Gastrocnemius medialis (tissue), 4 donors: Measurements from ENCODE around the gene IGSF1. TPM values are rescaled to one million over a fixed set of nuclear protein-coding genes. Genes with fewer than 3 reads are reported as not detected.

ENCODE experiments used
- ATAC-seq, 2 donors: fragments of 150-250 bp; one replicate each; pipeline ENCODE4 v1.9.1; 2016
- DNase-seq, 2 donors: peaks; one replicate each; pipeline ENCODE4 v3.0.0-alpha.2; 2019
- H3K27ac ChIP-seq, 4 donors: fragments of 200-600 bp; sonication (generic); 1 replicate in 1 of 4; 2 replicates in 3 of 4; pipeline ENCODE4 v1.5.1; 2016 to 2018; ENCODE audit warnings: mild to moderate bottlenecking in 2 of 4, moderate library complexity in 1 of 4
- H3K27me3 ChIP-seq, 3 donors: fragments of 200-600 bp; sonication (generic) in 2 of 3; 1 replicate in 1 of 3; 2 replicates in 2 of 3; pipeline versions ENCODE4 v1.5.1 to v1.6.0; 2016 to 2019; ENCODE audit warnings: mild to moderate bottlenecking in 1 of 3, moderate library complexity in 1 of 3
- H3K36me3 ChIP-seq, 2 donors: fragments of 200-600 bp; sonication (generic) in 1 of 2; one replicate each; pipeline ENCODE4 v1.5.1; 2017 to 2018
- H3K4me1 ChIP-seq, 2 donors: fragments of 200-600 bp; sonication (generic) in 1 of 2; one replicate each; pipeline ENCODE4 v1.5.1; 2016 to 2017; ENCODE audit warnings: mild to moderate bottlenecking in 2 of 2
- H3K4me3 ChIP-seq, 4 donors: fragments of 200-600 bp; sonication (generic) in 3 of 4; 1 replicate in 1 of 4; 2 replicates in 3 of 4; pipeline ENCODE4 v1.5.1; 2016 to 2019; ENCODE audit warnings: mild to moderate bottlenecking in 2 of 4
- H3K9me3 ChIP-seq, 3 donors: fragments of 200-600 bp; sonication (generic) in 2 of 3; 1 replicate in 1 of 3; 2 replicates in 2 of 3; pipeline ENCODE4 v1.5.1; 2016 to 2019
- POLR2A ChIP-seq, 2 donors: fragments of 450-650 bp; IDR thresholded peaks; one replicate each; pipeline ENCODE4 v1.6.1; 2017; ENCODE audit warnings: antibody characterized with exemption in 2 of 2, mild to moderate bottlenecking in 2 of 2, moderate library complexity in 2 of 2
- in situ Hi-C, 4 donors: fragments of 200-750 bp; cut with MboI; loops; one replicate each; pipeline versions ENCODE4 v1.15.0 to v1.8.0; 2017; ENCODE audit warnings: low sequenced_read_pairs in 4 of 4
- intact Hi-C: fragments of 100-400 bp; cut with DNase I; formaldehyde crosslinking; loops from one replicate; pipeline ENCODE4 v1.15.1; 2023; ENCODE audit warnings: low total_unique reads
- total RNA-seq, 4 donors: library from RNA; depleted of rRNA; stranded (reverse); fragments of >200 nt; gene quantifications; one replicate each; pipeline versions ENCODE4 v1.1.0 to v1.2.3, GENCODE V29; 2016
- TF ChIP-seq, protein P1 (sequence below), 5 experiments: fragments of 450-650 bp in 3 of 5; fragments of 200-600 bp in 2 of 5; sonication (generic) in 2 of 5; IDR thresholded peaks in 4 of 5; conservative IDR thresholded peaks in 1 of 5; 1 replicate in 4 of 5; 2 replicates in 1 of 5; pipeline ENCODE4 v1.5.1; 2016 to 2019; ENCODE audit warnings: antibody characterized with exemption in 5 of 5, mild to moderate bottlenecking in 3 of 5, moderate library complexity in 3 of 5

Gene IGSF1
- total RNA-seq, 4 donors from 2014 or later = 0.56 TPM; not detected in 3

DNA sequence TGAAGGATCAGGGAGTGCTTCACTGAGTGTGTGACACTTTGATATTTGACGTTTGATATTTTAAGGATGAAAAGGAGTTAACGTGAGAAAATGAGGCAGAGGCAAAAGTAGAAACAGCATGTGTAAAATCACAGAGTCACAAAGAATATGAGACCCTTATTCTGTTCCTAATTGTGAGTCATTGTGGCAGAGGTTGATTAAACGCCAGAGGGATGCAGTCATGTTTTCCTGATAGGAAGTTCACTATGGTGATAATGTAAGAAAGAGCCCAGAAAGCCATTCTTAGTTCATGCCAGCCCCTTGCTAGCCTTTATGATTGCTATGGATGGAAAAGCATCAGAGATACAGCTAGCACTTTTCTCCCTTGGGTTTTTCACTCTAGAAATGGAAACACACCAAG, 33.5 kb upstream of the IGSF1 start:
- intact Hi-C loops = no loop called here
- Histone ChIP-seq H3K27me3 (no peaks in the 10 kb centered on the region), H3K9me3 (no peaks in the 10 kb centered on the region), H3K4me1 (no peaks in the 10 kb centered on the region), H3K27ac (no peak overlapping the region), H3K36me3 (no peaks in the 10 kb centered on the region), H3K4me3 (no peak overlapping the region)
- ATAC-seq = no peak
- TF ChIP-seq, protein P1, sequence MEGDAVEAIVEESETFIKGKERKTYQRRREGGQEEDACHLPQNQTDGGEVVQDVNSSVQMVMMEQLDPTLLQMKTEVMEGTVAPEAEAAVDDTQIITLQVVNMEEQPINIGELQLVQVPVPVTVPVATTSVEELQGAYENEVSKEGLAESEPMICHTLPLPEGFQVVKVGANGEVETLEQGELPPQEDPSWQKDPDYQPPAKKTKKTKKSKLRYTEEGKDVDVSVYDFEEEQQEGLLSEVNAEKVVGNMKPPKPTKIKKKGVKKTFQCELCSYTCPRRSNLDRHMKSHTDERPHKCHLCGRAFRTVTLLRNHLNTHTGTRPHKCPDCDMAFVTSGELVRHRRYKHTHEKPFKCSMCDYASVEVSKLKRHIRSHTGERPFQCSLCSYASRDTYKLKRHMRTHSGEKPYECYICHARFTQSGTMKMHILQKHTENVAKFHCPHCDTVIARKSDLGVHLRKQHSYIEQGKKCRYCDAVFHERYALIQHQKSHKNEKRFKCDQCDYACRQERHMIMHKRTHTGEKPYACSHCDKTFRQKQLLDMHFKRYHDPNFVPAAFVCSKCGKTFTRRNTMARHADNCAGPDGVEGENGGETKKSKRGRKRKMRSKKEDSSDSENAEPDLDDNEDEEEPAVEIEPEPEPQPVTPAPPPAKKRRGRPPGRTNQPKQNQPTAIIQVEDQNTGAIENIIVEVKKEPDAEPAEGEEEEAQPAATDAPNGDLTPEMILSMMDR (IDR thresholded peaks at IDR 0.05 in 4 of 5, conservative IDR thresholded peaks at IDR 0.05 in 1 of 5) = no peak
- TF ChIP-seq POLR2A (IDR thresholded peaks at IDR 0.05) = no peak
- DNase-seq = no peak
- in situ Hi-C loops = no loop called here

DNA sequence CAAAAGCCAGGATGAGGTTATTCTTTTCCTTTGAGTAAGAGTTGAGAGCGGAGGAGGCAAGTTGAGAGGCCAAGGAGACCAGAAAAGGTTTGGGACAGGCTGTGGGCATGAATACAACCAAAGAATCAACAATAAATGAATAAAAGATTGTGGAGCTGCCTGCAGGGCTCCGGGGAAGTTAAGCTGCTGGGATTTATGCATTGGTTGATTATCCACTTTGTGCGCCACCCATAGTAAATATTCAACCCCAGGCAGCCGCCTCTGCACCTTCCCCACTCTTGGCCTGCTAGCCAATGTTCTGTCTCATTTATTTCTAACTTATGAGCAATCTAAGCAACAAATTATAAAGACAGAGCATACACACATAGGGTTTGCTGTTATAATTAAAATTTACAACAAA, 28.2 kb upstream of the IGSF1 start:
- in situ Hi-C loops (no loop called here), intact Hi-C loops (no loop called here)
- H3K36me3 ChIP-seq = no peaks in the 10 kb centered on the region
- no peaks in the 10 kb centered on the region for H3K4me1 ChIP-seq
- no peaks in the 10 kb centered on the region for H3K9me3 ChIP-seq
- ATAC-seq (no peak), DNase-seq (no peak)
- no peak overlapping the region for H3K27ac ChIP-seq
- TF ChIP-seq, protein P1 (IDR thresholded peaks at IDR 0.05 in 4 of 5, conservative IDR thresholded peaks at IDR 0.05 in 1 of 5) = no peak
- no peak for TF ChIP-seq POLR2A (IDR thresholded peaks at IDR 0.05)
- peaks cover 0 to 3% (median 0%) of the 10 kb centered on the region in 3 donors for H3K27me3 ChIP-seq
- H3K4me3 ChIP-seq = no peak overlapping the region

DNA sequence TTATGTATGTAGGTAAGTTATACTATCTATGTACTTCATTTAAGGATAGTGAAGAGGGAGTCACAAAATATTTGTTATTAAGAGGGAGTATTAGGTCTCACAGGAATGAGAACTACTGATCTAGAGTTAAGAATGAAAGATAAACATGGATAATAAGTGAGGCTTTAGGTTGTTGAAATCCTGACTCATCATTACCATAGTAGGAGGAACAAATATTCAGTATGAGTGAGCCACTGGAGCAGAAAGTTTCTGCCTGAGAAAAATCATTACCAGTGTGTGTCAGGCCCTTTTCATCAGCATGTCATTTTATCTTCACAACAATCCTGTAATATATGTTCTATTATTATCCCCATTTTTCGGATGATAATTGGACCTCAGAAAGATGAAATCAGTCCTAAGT, 27.2 kb upstream of the IGSF1 start:
- intact Hi-C loops (no loop called here), in situ Hi-C loops (no loop called here)
- Histone ChIP-seq H3K9me3 (no peaks in the 10 kb centered on the region), H3K4me3 (no peak overlapping the region), H3K36me3 (no peaks in the 10 kb centered on the region), H3K27ac (no peak overlapping the region), H3K27me3 (peaks cover 0 to 3% (median 0%) of the 10 kb centered on the region in 3 donors), H3K4me1 (no peaks in the 10 kb centered on the region)
- DNase-seq (no peak), ATAC-seq (no peak)
- TF ChIP-seq, protein P1 (IDR thresholded peaks at IDR 0.05 in 4 of 5, conservative IDR thresholded peaks at IDR 0.05 in 1 of 5) = no peak
- TF ChIP-seq POLR2A (IDR thresholded peaks at IDR 0.05) = no peak

DNA sequence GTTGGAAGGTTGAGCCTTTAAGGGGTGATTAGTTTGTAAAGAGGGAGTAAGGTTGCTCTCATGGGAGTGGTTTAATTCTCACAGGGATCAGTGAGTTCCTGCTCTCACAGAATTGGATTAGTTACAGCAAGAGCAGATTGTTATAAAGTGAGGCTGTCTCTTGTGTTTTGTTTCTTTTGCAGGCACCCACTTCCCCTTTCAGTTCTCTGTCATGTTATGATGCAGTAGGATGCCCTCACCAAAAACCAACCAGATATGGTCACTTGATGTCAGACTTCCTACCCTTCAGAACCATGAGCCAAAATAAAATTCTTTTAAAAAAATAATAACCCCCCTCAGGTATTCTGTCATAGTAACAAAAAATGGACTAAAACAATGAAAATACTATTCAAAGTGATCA, 19.9 kb upstream of the IGSF1 start:
- H3K36me3 ChIP-seq = no peaks in the 10 kb centered on the region
- H3K27me3 ChIP-seq = peaks cover 0 to 13% (median 0%) of the 10 kb centered on the region in 3 donors
- H3K4me3 ChIP-seq = no peak overlapping the region
- no peak for ATAC-seq
- in situ Hi-C loops (no loop called here), intact Hi-C loops (no loop called here)
- no peaks in the 10 kb centered on the region for H3K9me3 ChIP-seq
- H3K27ac ChIP-seq = no peak overlapping the region
- H3K4me1 ChIP-seq = no peaks in the 10 kb centered on the region
- no peak for TF ChIP-seq POLR2A (IDR thresholded peaks at IDR 0.05)
- TF ChIP-seq, protein P1 (IDR thresholded peaks at IDR 0.05 in 4 of 5, conservative IDR thresholded peaks at IDR 0.05 in 1 of 5) = no peak
- no peak for DNase-seq

DNA sequence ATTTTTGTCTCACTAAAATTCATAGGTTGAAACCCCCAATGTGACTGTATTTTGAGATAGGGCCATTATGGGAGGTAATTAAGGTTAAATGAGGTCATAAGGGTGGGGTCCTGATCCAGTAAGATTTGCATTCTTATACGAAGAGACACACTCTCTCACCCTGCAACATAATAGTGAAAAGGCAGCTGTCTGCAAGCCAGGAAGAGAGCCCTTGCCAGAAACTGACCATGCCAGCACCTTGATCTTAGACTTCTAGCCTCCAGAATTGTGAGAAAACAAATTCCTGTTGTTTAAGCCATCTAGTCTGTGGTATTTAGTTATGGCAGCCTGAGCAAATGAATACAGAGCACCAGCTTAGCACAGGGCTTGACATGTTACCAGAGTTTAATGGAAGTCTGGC, 17.5 kb upstream of the IGSF1 start:
- no peaks in the 10 kb centered on the region for H3K9me3 ChIP-seq
- intact Hi-C loops = no loop called here

More for the DNA sequence above, 17.5 kb upstream of the IGSF1 start:
- H3K4me1 ChIP-seq = no peaks in the 10 kb centered on the region
- H3K27me3 ChIP-seq = peaks cover 0 to 13% (median 0%) of the 10 kb centered on the region in 3 donors
- no peak overlapping the region for H3K27ac ChIP-seq
- no peak overlapping the region for H3K4me3 ChIP-seq
- no peak for DNase-seq
- TF ChIP-seq POLR2A (IDR thresholded peaks at IDR 0.05) = no peak
- TF ChIP-seq, protein P1 (IDR thresholded peaks at IDR 0.05 in 4 of 5, conservative IDR thresholded peaks at IDR 0.05 in 1 of 5) = no peak
- ATAC-seq = no peak
- H3K36me3 ChIP-seq = no peaks in the 10 kb centered on the region
- in situ Hi-C loops = no loop called here
